SK-N-MC (cell line): ENCODE results near the gene DTL.

Experiments
- EZH2 ChIP-seq: fragments of 200-600 bp; sonication (generic); IDR thresholded peaks from one replicate; pipeline ENCODE4 v1.6.1; 2017; ENCODE audit warnings: antibody characterized with exemption
- FOXP2 ChIP-seq: optimal IDR thresholded peaks from 2 replicates; pipeline ENCODE3; 2011; ENCODE audit warnings: mild to moderate bottlenecking, moderate library complexity; ENCODE audit not compliant: insufficient read depth; ENCODE audit errors: extremely low read length, control extremely low read depth

DNA sequence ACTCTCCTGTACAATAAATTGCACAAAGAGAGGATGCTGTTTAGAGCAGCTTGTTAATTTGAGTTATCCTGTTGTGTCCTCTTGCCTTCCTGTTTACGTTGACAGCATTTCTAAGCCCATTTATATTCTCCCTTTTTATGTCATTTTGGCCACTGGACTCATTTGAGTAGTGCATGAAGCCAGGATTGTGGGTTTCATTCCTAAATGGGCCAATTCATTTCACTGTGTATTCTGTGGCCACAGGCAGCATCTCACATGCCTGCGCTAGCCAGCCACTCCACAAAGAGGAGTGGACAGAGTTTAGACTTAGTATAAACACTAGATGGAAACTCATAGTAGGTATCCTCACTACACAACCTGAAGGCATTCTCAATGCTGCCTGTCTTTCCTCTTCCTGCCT is 73.4 kb downstream of the DTL start:
- no peak for TF ChIP-seq EZH2
- no peak for TF ChIP-seq FOXP2
